Endothelial cell of umbilical vein (primary cell): ENCODE measurements around the gene PRMT1. TPM values are rescaled to one million over a fixed set of nuclear protein-coding genes. Genes with fewer than 3 reads are reported as not detected.

Source experiments
- BruUV-seq: library from RNA; stranded (reverse); fragments of 400-500 nt; replicated peaks from 2 replicates; lab custom pipeline; 2021; lab: Mats Ljungman, UMichigan
- CTCF ChIA-PET: fragments of 300-600, 350-600 bp; sonication (Branson Sonifier 250); formaldehyde crosslinking; loops from one replicate; lab custom pipeline; 2021; ENCODE audit warnings: antibody characterized with exemption, inconsistent platforms; lab: Charles Lee
- POLR2A ChIA-PET: fragments of 300-600, 350-600 bp; sonication (Branson Sonifier 250); formaldehyde crosslinking; loops from one replicate; lab custom pipeline; 2021; ENCODE audit warnings: antibody characterized with exemption, inconsistent platforms; lab: Charles Lee
- DNase-seq: peaks from one replicate; pipeline ENCODE4 v3.0.0-alpha.2; 2011; ENCODE audit warnings: low read depth, low spot score
- FAIRE-seq: peaks from 2 replicates; lab custom pipeline; 2011; peaks lifted over from hg19 to GRCh38; lab: Jason Lieb, UNC
- H2AFZ ChIP-seq: 2 replicates; pipeline ENCODE4 v1.6.0; 2012; ENCODE audit warnings: low read depth, low read length, control low read depth, inconsistent platforms
- H3K27ac ChIP-seq: 2 replicates; pipeline ENCODE4 v1.5.1; 2011; ENCODE audit warnings: low read depth, mild to moderate bottlenecking, control low read depth, low read length, moderate library complexity; ENCODE audit not compliant: insufficient read depth
- H3K27me3 ChIP-seq, 2 experiments: 2 replicates each; pipeline versions ENCODE4 v1.6.0 to v1.6.1; 2011; ENCODE audit warnings: low read length in 2 of 2, mixed read lengths in 1 of 2; ENCODE audit not compliant: control insufficient read depth in 2 of 2, insufficient read depth in 2 of 2
- H3K36me3 ChIP-seq, 2 experiments: 2 replicates in 1 of 2; 3 replicates in 1 of 2; pipeline ENCODE4 v1.5.1; 2011; ENCODE audit warnings: low read length in 2 of 2, mild to moderate bottlenecking in 1 of 2, moderate library complexity in 1 of 2; ENCODE audit not compliant: control insufficient read depth in 2 of 2, insufficient read depth in 2 of 2; ENCODE audit errors: extremely low read depth in 1 of 2
- H3K4me1 ChIP-seq: 3 replicates; pipeline ENCODE4 v1.5.1; 2011; ENCODE audit warnings: mild to moderate bottlenecking, low read length; ENCODE audit not compliant: control insufficient read depth, insufficient read depth; ENCODE audit errors: extremely low read depth
- H3K4me2 ChIP-seq: 2 replicates; pipeline ENCODE4 v1.6.1; 2011; ENCODE audit warnings: low read length, control low read depth, mixed read lengths; ENCODE audit not compliant: insufficient read depth
- H3K4me3 ChIP-seq, 3 experiments: fragments of 200-600 bp in 1 of 3; sonication (generic), shearing (Covaris generic) in 1 of 3; replicated peaks in 1 of 3; 2 replicates each; pipeline ENCODE4 v1.5.1; 2011 to 2016; ENCODE audit warnings: control low read depth in 3 of 3, low read length in 3 of 3, mild to moderate bottlenecking in 2 of 3, inconsistent platforms in 1 of 3, low read depth in 1 of 3, moderate library complexity in 1 of 3; ENCODE audit not compliant: insufficient read depth in 1 of 3
- H3K79me2 ChIP-seq: 2 replicates; pipeline ENCODE4 v1.6.0; 2012; ENCODE audit warnings: low read length, inconsistent platforms; ENCODE audit not compliant: control insufficient read depth, insufficient read depth
- H3K9ac ChIP-seq: replicated peaks from 2 replicates; pipeline ENCODE3; 2011; ENCODE audit warnings: low read length, control low read depth; ENCODE audit not compliant: insufficient read depth; ENCODE audit errors: extremely low read depth
- H3K9me1 ChIP-seq: replicated peaks from 3 replicates; pipeline ENCODE4 v1.6.0; 2011; ENCODE audit warnings: mild to moderate bottlenecking, low read length; ENCODE audit not compliant: control insufficient read depth, insufficient read depth; ENCODE audit errors: extremely low read depth
- H3K9me3 ChIP-seq: replicated peaks from 2 replicates; pipeline ENCODE4 v1.5.1; 2012; ENCODE audit warnings: low read length, inconsistent platforms; ENCODE audit not compliant: control insufficient read depth, insufficient read depth
- H4K20me1 ChIP-seq: replicated peaks from 2 replicates; pipeline ENCODE3; 2011; ENCODE audit warnings: mild to moderate bottlenecking, low read length; ENCODE audit not compliant: control insufficient read depth, insufficient read depth; ENCODE audit errors: extremely low read depth
- CTCF ChIP-seq, 2 donors: IDR thresholded peaks; 1 replicate in 1 of 2; 2 replicates in 1 of 2; pipeline ENCODE4 v1.5.1; 2011; ENCODE audit warnings: low read length in 2 of 2, mild to moderate bottlenecking in 2 of 2, moderate library complexity in 2 of 2, control low read depth in 1 of 2, inconsistent platforms in 1 of 2, low read depth in 1 of 2; ENCODE audit not compliant: insufficient read depth in 1 of 2; ENCODE audit errors: extremely low read depth in 1 of 2
- FOS ChIP-seq: IDR thresholded peaks from 2 replicates; pipeline ENCODE4 v1.6.1; 2011; ENCODE audit warnings: mild to moderate bottlenecking, low read length, moderate library complexity, borderline replicate concordance; ENCODE audit not compliant: insufficient read depth
- GATA2 ChIP-seq: IDR thresholded peaks from 2 replicates; pipeline ENCODE4 v1.7.0; 2011; ENCODE audit warnings: low read depth, mild to moderate bottlenecking, moderate library complexity, mixed read lengths, low read length; ENCODE audit not compliant: insufficient read length, insufficient read depth
- JUN ChIP-seq: IDR thresholded peaks from 2 replicates; pipeline ENCODE4 v1.6.1; 2011; ENCODE audit warnings: borderline replicate concordance, low read depth; ENCODE audit not compliant: insufficient read length, insufficient read depth
- MAX ChIP-seq: IDR thresholded peaks from 2 replicates; pipeline ENCODE4 v1.6.1; 2011; ENCODE audit not compliant: insufficient read depth, insufficient read length
- MYC ChIP-seq: IDR thresholded peaks from one replicate; pipeline ENCODE4 v1.6.1; 2011; ENCODE audit warnings: mild to moderate bottlenecking, low read depth, low read length
- POLR2A ChIP-seq: IDR thresholded peaks from 2 replicates; pipeline ENCODE4 v1.6.1; 2012; ENCODE audit warnings: low read depth, mild to moderate bottlenecking, control low read depth, low read length
- POLR2AphosphoS5 ChIP-seq: IDR thresholded peaks from 2 replicates; pipeline ENCODE4 v1.6.1; 2012; ENCODE audit warnings: low read depth, mild to moderate bottlenecking, control low read depth, low read length, moderate library complexity; ENCODE audit not compliant: insufficient read depth
- dilution Hi-C: fragments of 300-500 bp; cut with MboI; formaldehyde crosslinking; loops from one replicate; pipeline ENCODE4 v1.15.0; 2019; ENCODE audit warnings: low sequenced_read_pairs; ENCODE audit not compliant: extremely low pct_ligation_motif_present
- intact Hi-C: fragments of 100-400 bp; cut with micrococcal nuclease; formaldehyde crosslinking; loops from one replicate; pipeline ENCODE4 v1.10.0; 2022
- polyA plus RNA-seq, 4 experiments: library from polyadenylated mRNA; depleted of rRNA in 3 of 4; stranded (reverse) in 3 of 4; unstranded in 1 of 4; fragments of >200 nt; gene quantifications; 2 replicates each; pipeline versions ENCODE4 v1.2.1 to v1.2.3, GENCODE V29; 2011 to 2012; ENCODE audit warnings: missing spikeins in 1 of 4
- total RNA-seq: library from RNA; stranded (reverse); gene quantifications from 2 replicates; pipeline ENCODE4 v1.2.3, GENCODE V29; 2021

Gene PRMT1
- total and polyA plus RNA-seq, 2 donors (not counting 3 experiments of a cell fraction or from before 2014, with no cell fraction given) = 242 to 542 TPM

GRCh38 chr19:49645592-49645991 is 31.5 kb upstream of the PRMT1 start:
- Histone ChIP-seq H3K27me3 (no peaks in the 10 kb centered on the region), H3K36me3 (peaks cover 2 to 31% of the 10 kb centered on the region in 2 experiments), H4K20me1 (no peaks in the 10 kb centered on the region), H3K4me1 (peaks cover 22% of the 10 kb centered on the region), H3K79me2 (peaks cover 47% of the 10 kb centered on the region), H2AFZ (no peak overlapping the region), H3K9ac (no peak overlapping the region), H3K9me3 (no peaks in the 10 kb centered on the region), H3K4me3 (no peak overlapping the region), H3K4me2 (no peak overlapping the region), H3K27ac (no peak overlapping the region), H3K9me1 (no peaks in the 10 kb centered on the region)
- dilution Hi-C loops (no loop called here), intact Hi-C loops (no loop called here)
- no peak for TF ChIP-seq MAX
- TF ChIP-seq POLR2A = no peak
- TF ChIP-seq POLR2AphosphoS5 = no peak
- TF ChIP-seq GATA2 = no peak
- no peak for TF ChIP-seq FOS
- TF ChIP-seq MYC = no peak
- TF ChIP-seq JUN = no peak
- no peak for TF ChIP-seq CTCF (IDR thresholded peaks at IDR 0.05; ENCODE audit: extremely low read depth in 1 of 2, insufficient read depth in 1 of 2, low read depth in 1 of 2, low read length in 2 of 2)
- ChIA-PET CTCF (no interaction called here), POLR2A (no interaction called here)
- no peak for DNase-seq
- BruUV-seq = no TSS peak
- FAIRE-seq = no peak
